ES-I3 (cell line): ENCODE data around the gene ZFP82.

ENCODE experiments used
- H3K36me3 ChIP-seq: 2 replicates; pipeline ENCODE4 v1.6.1; 2013; ENCODE audit warnings: mild to moderate bottlenecking, low read length, control low read depth, moderate library complexity; ENCODE audit not compliant: insufficient read depth
- H3K4me1 ChIP-seq: 2 replicates; pipeline ENCODE4 v1.6.1; 2013; ENCODE audit warnings: mild to moderate bottlenecking, control low read depth, low read length; ENCODE audit not compliant: insufficient read depth
- H3K9ac ChIP-seq: 2 replicates; pipeline ENCODE4 v1.6.1; 2013; ENCODE audit warnings: low read depth, mild to moderate bottlenecking, low read length, moderate library complexity
- H3K9me3 ChIP-seq: 2 replicates; pipeline ENCODE4 v1.6.1; 2013; ENCODE audit warnings: mild to moderate bottlenecking, low read length, moderate library complexity; ENCODE audit not compliant: control insufficient read depth, insufficient read depth

Gene ZFP82

GRCh38 chr19:36398571-36398970, 19.9 kb downstream of the ZFP82 start:
- no peaks in the 10 kb centered on the region for H3K4me1 ChIP-seq
- H3K9me3 ChIP-seq, result peaks cover 21% of the 10 kb centered on the region
- no peak overlapping the region for H3K9ac ChIP-seq
- H3K36me3 ChIP-seq, result peaks cover 13% of the 10 kb centered on the region

- Histone ChIP-seq H3K36me3 (peaks cover 21% of the 10 kb centered on the region), H3K4me1 (no peaks in the 10 kb centered on the region), H3K9me3 (peaks cover 40% of the 10 kb centered on the region)
These were observed 25.3 kb downstream of the ZFP82 start for GRCh38 chr19:36392916-36393673.

GRCh38 chr19:36379510-36379819, 39.0 kb downstream of the ZFP82 start:
- no peaks in the 10 kb centered on the region for H3K9me3 ChIP-seq
- H3K4me1 ChIP-seq, result no peaks in the 10 kb centered on the region
- H3K36me3 ChIP-seq, result no peaks in the 10 kb centered on the region
- H3K9ac ChIP-seq, result peak overlapping the region; percentile 86; the same call in 1 of the 2 replicates

More at GRCh38 chr19:36392916-36393673, 25.3 kb downstream of the ZFP82 start:
- H3K9ac ChIP-seq, result no peak overlapping the region

- Histone ChIP-seq H3K9me3 (no peaks in the 10 kb centered on the region), H3K4me1 (no peaks in the 10 kb centered on the region), H3K9ac (peak within 1 kb of the TSS; percentile 86), H3K36me3 (no peaks in the 10 kb centered on the region)
These were observed 39.6 kb downstream of the ZFP82 start, which contains the start of gene ZFP14 for GRCh38 chr19:36378625-36379509. ZFP14 (minus strand) TSS chr19:36379201; CDS start chr19:36367892, 11,309 bp downstream.

- Histone ChIP-seq H3K9ac (peak overlapping the region; percentile 86; the same call in 1 of the 2 replicates), H3K4me1 (no peaks in the 10 kb centered on the region), H3K9me3 (no peaks in the 10 kb centered on the region), H3K36me3 (no peaks in the 10 kb centered on the region)
These were observed 40.8 kb downstream of the ZFP82 start for GRCh38 chr19:36377541-36378178.

GRCh38 chr19:36373638-36374156, 44.7 kb downstream of the ZFP82 start:
- Histone ChIP-seq H3K36me3 (no peaks in the 10 kb centered on the region), H3K9me3 (no peaks in the 10 kb centered on the region), H3K4me1 (no peaks in the 10 kb centered on the region), H3K9ac (no peak overlapping the region)

- Histone ChIP-seq H3K9me3 (no peaks in the 10 kb centered on the region), H3K36me3 (no peaks in the 10 kb centered on the region), H3K4me1 (no peaks in the 10 kb centered on the region), H3K9ac (no peak overlapping the region)
These were observed 46.6 kb downstream of the ZFP82 start for GRCh38 chr19:36371886-36372285.

- no peaks in the 10 kb centered on the region for H3K36me3 ChIP-seq
- H3K4me1 ChIP-seq, result no peaks in the 10 kb centered on the region
- no peaks in the 10 kb centered on the region for H3K9me3 ChIP-seq
- no peak overlapping the region for H3K9ac ChIP-seq
These were observed 54.6 kb downstream of the ZFP82 start for GRCh38 chr19:36363845-36364244.
